HG03039 (cell line): ENCODE measurements around the gene PCOLCE2.
A peak's percentile ranks its signal among the peaks of the same experiment; 100 is the strongest.
"Not testable (repeated sequence)": the region's sequence is repeated elsewhere in the genome, so short reads cannot be mapped to it uniquely, and the experiment has no call there.

Experiments used
- ATAC-seq: cut with Tn5 transposase; IDR thresholded peaks from one replicate; pipeline ENCODE4 v1.9.1; 2021; ENCODE audit warnings: mild to moderate bottlenecking, moderate library complexity; ENCODE audit not compliant: unreplicated experiment

PCOLCE2 gene

DNA sequence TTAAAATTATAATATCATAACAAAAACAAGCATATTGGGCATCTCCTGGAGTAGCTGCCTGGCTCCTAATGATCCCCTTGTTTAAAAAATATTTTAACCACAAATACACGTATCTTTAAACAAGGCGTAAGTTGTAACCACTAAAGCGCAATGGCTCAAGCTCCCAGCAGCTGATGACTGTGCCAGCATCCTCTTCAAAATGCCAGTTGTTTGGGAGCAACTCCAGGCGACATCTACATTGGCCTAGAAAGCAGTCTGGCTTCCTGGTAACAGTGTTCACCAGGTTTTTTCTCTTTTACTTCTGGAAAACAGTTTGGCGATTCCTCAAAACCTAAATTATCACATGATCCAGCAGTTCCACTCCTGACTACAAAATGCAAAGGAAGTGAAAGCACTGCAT lies 13.8 kb downstream of the PCOLCE2 start:
- ATAC-seq = no peak

DNA sequence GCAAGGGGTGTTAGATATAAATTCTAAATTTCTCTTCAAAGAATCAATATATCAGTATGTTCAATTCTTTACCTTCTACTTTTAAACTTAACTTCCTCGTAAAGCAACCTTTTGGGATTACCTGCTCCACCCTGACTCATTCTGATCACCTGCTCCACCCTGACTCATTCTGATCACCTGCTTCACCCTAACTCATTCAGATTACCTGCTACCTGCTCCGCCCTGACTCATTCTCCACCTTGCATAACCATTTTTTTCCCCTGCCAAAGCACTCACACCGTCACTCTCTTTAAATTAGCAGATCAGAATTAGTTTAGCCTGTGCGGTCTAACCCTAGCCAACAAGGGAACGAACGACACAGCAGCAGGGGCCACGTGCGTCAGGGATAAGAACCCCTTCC lies 20.5 kb downstream of the PCOLCE2 start:
- ATAC-seq = not testable (repeated sequence)

GRCh38 chr3:142866841-142867631 lies 21.8 kb downstream of the PCOLCE2 start:
- ATAC-seq = no peak

DNA sequence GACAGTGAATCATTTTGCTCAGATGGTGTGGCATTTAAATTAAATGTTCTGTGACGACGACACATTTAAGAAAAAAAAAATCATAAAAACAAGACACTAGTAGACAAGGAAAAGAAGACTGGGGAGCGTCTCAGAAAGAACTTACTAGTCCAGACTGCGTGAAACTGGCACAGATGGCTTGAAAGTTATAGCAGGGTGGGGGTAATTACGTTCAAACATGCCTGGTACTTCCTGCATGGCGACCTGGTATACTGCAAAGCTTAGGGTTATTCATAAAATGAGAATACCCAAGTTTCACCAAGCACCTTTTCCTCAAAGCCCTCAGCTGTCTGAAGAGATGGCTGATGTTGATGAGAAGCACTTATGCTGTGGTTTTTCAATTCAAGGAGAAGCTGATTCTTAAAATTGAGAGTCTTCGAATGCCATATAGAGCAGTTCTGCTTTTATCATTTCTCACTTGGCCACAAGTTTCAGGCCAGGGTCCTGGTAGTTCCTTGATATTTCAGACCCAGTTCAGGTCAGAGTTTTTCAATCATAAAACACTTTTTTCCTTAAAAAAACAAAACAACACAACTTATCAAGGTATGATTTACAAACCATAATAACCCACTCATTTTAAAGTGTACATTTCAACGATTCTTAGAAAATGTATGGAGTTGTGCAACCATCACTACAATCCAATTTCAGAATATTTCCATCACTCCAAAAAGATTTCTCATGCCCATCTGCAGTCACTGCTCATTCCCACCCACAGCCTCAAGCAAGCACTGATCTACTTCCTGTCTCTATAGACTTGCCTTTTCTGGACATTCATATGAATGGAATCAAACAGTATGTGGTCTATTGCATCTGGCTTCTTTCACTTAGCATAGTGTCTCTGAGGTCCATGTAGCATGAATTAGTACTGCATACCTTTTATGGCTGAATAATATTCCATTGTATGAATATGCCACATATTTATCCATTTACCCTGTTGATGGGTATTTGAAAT lies 24.7 kb downstream of the PCOLCE2 start:
- no peak for ATAC-seq

DNA sequence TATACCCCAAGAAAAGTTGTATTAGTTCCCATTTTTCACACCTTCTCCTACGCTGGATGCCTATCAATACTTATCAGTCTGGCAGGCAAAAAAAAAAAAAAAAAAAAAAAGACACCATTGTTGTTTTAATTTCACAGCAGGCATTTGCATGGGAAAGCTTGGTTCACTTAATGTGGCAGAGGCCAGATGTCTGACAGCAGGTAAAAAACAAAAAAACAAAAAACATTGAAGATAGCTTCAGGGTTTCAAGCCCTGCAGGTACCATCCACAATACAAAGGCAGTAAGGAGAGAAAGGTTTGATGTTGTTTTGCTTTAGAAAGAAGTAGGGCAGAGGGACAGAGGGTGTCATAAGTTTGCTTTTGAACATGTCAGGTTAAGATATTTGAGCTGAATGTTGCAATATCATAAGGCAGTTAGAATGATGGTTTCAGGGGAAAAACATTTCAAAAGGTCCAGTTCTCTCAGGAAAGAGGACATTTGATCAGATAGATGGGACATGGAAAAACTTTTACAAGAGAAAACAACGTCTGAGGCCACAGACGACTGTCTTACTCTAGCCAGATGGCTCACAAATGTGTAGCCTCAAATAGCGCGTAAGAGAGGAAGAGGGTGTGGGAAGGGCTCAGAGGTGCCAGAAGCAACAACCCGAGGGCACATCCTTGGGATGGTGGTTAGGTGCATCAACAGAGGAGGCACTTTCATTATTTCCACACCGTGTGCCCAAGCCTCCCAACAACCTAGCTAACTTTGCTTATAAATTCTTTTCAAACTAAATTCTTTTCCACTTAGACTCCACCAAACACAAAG lies 25.7 kb downstream of the PCOLCE2 start:
- no peak for ATAC-seq

GRCh38 chr3:142861926-142862325 lies 27.0 kb downstream of the PCOLCE2 start:
- ATAC-seq = no peak

DNA sequence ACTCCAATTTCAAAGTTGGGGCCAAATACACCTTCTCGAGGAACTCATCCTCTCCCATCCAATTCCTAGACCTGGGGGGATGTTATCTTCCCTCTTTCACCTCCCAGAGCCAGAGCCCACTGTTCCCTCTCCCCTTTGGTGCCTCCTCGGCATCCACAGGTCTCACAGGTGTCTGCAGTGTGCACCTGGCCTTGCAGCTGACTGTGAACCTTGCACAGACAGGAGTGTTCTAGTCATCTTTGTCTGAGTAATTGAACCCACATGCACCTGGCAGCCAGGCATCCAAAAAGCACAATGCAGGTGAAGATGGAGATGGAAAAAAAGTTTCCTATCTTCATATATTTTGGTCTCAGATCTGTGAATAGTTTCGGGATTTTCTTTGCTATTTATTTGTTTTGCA lies 30.8 kb downstream of the PCOLCE2 start:
- no peak for ATAC-seq

DNA sequence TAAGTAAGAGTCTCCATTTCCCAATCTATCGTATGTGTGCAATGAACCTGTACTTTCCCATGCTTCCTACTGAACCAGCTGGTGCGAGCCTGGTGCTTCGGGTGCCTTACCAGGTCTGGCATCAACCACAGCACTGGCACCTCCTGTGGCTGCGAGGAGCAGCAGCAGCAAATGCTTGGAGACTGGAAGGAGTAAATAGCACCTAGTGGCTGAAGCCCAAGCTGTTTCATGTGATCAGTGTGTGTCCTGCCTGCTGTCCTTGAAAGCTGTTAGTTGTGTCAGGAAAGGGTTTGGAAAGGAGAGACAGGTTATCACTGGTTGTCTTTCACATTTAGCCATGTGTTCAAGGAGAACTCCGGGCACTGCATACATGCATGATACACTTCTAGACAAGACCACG lies 31.8 kb downstream of the PCOLCE2 start:
- ATAC-seq = no peak

DNA sequence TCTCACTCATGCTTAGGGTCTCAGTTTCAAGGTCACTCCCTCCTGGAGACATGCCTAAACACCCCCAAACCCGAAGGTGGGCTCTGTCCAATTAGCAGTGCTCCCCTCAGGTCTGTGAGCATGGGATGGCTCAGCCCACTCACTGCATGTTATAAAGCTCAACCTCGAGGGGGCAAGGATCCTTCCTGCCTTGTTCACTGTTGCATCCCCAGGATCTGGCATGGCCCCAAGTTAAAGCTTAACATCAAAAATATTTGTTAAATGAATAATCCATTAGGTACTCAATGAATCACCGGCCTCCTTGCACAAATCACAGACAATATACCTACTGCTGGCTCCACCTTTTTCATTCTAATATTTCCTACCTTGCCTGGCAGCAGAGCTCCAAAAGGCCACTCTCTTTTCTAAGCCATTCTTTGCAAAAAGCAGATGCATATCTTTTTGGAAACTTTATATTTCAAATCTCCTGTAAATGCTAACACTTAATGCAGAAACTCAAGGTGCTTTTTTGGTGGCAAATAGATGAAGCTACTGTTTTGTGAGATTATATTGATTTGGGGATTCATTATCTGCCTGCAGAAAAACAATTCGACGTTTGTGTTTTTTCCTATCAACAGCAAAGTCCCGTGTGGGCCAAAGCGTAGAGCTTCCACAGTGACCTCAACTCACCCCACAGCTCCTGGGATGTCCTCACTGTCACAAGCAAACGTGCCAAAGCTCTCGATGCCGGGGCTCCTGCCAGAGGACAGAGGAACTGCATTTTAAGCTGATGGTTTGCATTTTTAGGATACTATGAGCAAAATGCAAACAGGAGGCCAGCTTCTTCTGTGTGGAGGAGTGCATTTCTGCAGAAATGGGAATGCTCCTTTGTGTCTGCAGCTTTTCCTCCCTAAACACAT lies 35.4 kb downstream of the PCOLCE2 start:
- ATAC-seq = no peak

DNA sequence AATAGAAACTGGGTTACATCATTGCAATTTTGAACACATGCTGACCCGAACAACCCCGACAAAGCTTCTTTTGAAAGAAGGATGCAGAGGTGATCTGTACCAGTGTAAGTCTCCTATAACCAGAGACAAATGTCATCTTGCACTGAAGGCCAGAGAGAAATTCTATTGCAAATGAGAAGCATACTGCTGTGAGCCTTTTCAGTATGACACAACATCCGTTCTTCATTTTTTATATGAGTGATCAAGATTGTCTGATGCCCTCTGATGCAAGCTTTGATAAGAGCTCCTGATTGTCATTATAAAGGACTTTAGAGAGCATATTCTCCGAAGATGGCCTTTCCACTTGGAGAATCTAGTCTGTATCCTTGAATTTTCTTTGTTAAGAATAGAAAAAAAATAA lies 36.9 kb downstream of the PCOLCE2 start:
- no peak for ATAC-seq

GRCh38 chr3:142850395-142851023 lies 38.4 kb downstream of the PCOLCE2 start:
- no peak for ATAC-seq

DNA sequence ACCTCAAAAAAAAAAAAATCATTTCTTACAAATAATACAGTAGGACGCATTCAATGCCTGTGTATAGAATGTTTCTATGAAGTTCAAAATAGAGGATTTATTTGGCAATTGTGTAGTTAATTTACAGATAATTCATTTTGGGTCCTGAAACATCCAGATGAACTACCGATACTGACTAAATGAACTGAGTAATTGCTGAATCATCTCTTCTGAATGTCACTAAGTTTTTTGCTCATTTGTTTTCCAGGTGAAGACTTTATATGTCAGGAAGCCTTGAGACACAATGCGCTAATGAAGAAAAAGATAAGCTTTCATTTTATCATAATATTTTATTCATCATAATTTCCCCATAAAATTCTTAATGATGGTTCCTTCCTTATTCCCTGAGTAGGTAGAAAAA lies 39.7 kb downstream of the PCOLCE2 start:
- ATAC-seq = no peak

GRCh38 chr3:142846779-142847577 lies 41.9 kb downstream of the PCOLCE2 start:
- no peak for ATAC-seq

DNA sequence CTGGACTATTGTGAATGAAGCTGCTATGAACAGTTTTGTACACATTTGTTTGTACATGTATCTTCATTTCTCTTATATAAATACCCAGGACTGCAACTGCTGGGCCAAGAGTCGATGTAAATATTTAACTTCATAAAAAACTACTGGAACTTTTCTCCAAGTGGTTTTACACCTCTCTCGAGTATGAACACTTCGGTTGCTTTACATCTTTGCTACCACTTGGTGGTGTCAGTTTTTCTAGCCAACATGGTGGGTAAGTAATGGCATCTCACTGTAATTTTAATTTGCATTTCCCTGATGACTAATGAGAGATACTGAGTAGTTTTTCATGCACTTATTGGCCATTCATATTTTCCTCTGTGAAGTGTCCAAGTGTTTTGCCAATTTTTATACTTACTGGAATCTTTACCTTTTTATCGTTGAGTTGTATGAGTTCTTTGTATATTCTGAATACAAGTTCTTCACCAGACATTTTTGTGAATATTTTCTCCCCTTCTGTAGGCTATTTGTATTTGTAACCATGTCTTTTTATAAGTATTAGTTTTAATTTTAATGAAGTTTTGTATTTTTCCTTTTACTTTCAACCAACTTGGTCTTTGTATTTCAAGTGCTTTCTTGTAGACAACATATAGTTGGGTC lies 44.4 kb downstream of the PCOLCE2 start:
- ATAC-seq = no peak

- ATAC-seq = no peak
These were observed 49.1 kb downstream of the PCOLCE2 start for GRCh38 chr3:142839831-142840230.

GRCh38 chr3:142837526-142837925 lies 51.4 kb downstream of the PCOLCE2 start:
- no peak for ATAC-seq

GRCh38 chr3:142828703-142829305 lies 60.1 kb downstream of the PCOLCE2 start:
- peak; percentile 98 for ATAC-seq

DNA sequence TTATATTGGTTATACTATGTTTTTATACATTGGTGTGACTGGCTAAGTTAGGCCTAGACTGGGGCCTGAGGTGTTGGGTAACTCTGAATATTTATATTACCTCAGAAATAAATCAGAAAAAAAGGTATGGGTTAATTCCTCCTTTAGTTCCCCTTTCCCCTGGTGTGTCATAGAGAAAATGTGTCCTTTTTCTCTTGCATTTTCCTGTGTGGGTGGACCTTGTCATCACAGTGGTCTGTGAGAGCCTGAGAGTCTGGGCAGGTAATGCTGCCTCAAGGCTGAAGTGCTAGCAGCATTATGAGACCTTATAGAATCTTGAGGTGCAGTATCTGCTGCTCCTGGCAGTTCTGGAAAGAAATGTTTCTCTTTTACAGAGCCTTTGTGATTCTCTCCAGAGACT lies 69.7 kb downstream of the PCOLCE2 start:
- no peak for ATAC-seq
